PFSK-1 (cell line): Measurements from ENCODE around the gene OPA3.

Experiments
- POLR2AphosphoS5 ChIP-seq: IDR thresholded peaks from 2 replicates; pipeline ENCODE4 v1.6.1; 2012; ENCODE audit warnings: low read depth, mild to moderate bottlenecking, control low read depth, low read length, moderate library complexity
- SIN3A ChIP-seq: IDR thresholded peaks from 2 replicates; pipeline ENCODE4 v1.6.1; 2012; ENCODE audit warnings: mild to moderate bottlenecking, low read length, moderate library complexity, borderline replicate concordance; ENCODE audit not compliant: insufficient read depth

GRCh38 chr19:45523642-45524256, 60.9 kb downstream of the OPA3 start:
- TF ChIP-seq POLR2AphosphoS5 (no peak), SIN3A (no peak)
